ENCODE measurements around the gene CYP4F3.

The CYP4F3 gene

DNA sequence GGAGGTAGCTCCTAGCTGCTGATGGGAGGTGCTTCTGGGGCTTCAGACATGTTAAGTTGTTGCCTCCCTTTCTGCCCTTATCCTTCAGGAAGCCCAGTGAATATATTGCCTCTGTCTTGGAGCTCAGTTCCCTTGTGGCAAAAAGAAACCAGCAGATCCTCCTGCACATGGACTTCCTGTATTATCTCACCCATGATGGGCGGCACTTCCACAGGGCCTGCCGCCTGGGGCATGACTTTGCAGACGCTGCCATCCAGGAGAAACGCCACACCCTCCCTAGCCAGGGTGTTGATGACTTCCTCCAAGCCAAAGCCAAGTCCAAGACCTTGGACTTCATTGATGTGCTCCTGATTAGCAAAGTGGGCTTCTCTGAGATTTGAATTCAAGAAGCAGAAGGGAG, 26.2 kb downstream of the CYP4F3 start:
- Histone ChIP-seq H2AFZ (no peak overlapping the region), H3K9me3 (ENCODE audit: control insufficient read depth, low read length) (no peaks in the 10 kb centered on the region), H3K79me2 (no peaks in the 10 kb centered on the region), H3K4me2 (ENCODE audit: low read length) (no peak overlapping the region), H3K4me1 (no peaks in the 10 kb centered on the region), H3K27me3 (ENCODE audit: control insufficient read depth, insufficient read depth, low read length) (no peaks in the 10 kb centered on the region), H3K4me3 (ENCODE audit: low read depth, low read length) (no peak overlapping the region), H3K9ac (no peak overlapping the region), H3K36me3 (ENCODE audit: control insufficient read depth, insufficient read depth, low read length) (no peaks in the 10 kb centered on the region), H3K27ac (no peak overlapping the region)
- TF ChIP-seq, protein P1, sequence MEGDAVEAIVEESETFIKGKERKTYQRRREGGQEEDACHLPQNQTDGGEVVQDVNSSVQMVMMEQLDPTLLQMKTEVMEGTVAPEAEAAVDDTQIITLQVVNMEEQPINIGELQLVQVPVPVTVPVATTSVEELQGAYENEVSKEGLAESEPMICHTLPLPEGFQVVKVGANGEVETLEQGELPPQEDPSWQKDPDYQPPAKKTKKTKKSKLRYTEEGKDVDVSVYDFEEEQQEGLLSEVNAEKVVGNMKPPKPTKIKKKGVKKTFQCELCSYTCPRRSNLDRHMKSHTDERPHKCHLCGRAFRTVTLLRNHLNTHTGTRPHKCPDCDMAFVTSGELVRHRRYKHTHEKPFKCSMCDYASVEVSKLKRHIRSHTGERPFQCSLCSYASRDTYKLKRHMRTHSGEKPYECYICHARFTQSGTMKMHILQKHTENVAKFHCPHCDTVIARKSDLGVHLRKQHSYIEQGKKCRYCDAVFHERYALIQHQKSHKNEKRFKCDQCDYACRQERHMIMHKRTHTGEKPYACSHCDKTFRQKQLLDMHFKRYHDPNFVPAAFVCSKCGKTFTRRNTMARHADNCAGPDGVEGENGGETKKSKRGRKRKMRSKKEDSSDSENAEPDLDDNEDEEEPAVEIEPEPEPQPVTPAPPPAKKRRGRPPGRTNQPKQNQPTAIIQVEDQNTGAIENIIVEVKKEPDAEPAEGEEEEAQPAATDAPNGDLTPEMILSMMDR (IDR thresholded peaks at IDR 0.05) = no peak

DNA sequence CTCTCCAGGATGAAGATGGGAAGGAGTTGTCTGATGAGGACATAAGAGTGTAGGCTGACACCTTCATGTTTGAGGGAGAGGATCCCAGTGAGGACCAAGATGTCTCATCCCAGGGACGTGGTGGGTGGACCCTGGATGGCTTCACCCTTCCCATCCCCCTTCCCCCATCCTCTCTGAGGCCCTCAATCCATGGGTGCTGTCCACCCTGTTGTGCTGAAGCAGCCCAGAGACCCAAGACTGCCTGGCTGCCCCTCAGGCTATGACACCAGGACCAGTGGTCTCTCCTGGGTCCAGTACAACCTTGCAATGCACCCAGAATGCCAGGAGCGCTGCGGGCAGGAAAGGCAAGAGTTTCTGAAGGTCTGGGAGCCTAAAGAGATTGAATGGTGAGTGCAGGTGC, 28.7 kb downstream of the CYP4F3 start:
- H3K27ac ChIP-seq = no peak overlapping the region
- H3K9me3 ChIP-seq (ENCODE audit: control insufficient read depth, low read length) = no peaks in the 10 kb centered on the region
- TF ChIP-seq, protein P1 (IDR thresholded peaks at IDR 0.05) = no peak
- H3K4me1 ChIP-seq = no peaks in the 10 kb centered on the region
- H2AFZ ChIP-seq = no peak overlapping the region
- no peak overlapping the region for H3K4me2 ChIP-seq (ENCODE audit: low read length)
- H3K27me3 ChIP-seq (ENCODE audit: control insufficient read depth, insufficient read depth, low read length) = no peaks in the 10 kb centered on the region
- no peak overlapping the region for H3K4me3 ChIP-seq (ENCODE audit: low read depth, low read length)
- no peaks in the 10 kb centered on the region for H3K36me3 ChIP-seq (ENCODE audit: control insufficient read depth, insufficient read depth, low read length)
- no peak overlapping the region for H3K9ac ChIP-seq
- H3K79me2 ChIP-seq = no peaks in the 10 kb centered on the region

DNA sequence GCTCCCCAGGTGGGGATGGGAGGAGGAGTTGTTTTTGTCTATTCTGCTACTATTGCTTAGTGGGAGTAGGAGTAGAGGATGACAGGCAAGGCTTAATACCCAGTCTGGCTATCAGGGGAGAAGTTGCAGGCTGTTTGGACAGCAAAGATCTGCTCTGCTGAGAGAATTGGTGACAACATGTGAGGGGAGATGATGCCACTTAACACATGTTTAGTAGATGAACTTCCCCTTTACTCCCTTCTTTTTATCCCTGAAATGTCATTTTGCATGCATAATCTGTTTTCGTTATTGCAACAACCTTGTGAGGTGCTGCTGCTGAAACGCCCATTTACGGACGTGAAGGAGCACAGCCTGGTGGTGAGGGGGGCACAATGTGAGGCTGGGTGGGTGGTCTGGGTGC, 29.2 kb downstream of the CYP4F3 start:
- no peaks in the 10 kb centered on the region for H3K4me1 ChIP-seq
- TF ChIP-seq, protein P1 (IDR thresholded peaks at IDR 0.05) = no peak
- H2AFZ ChIP-seq = no peak overlapping the region
- no peak overlapping the region for H3K9ac ChIP-seq
- H3K4me2 ChIP-seq (ENCODE audit: low read length) = no peak overlapping the region
- H3K9me3 ChIP-seq (ENCODE audit: control insufficient read depth, low read length) = no peaks in the 10 kb centered on the region
- no peaks in the 10 kb centered on the region for H3K36me3 ChIP-seq (ENCODE audit: control insufficient read depth, insufficient read depth, low read length)
- H3K4me3 ChIP-seq (ENCODE audit: low read depth, low read length) = no peak overlapping the region
- H3K79me2 ChIP-seq = no peaks in the 10 kb centered on the region
- H3K27me3 ChIP-seq (ENCODE audit: control insufficient read depth, insufficient read depth, low read length) = no peaks in the 10 kb centered on the region
- no peak overlapping the region for H3K27ac ChIP-seq

DNA sequence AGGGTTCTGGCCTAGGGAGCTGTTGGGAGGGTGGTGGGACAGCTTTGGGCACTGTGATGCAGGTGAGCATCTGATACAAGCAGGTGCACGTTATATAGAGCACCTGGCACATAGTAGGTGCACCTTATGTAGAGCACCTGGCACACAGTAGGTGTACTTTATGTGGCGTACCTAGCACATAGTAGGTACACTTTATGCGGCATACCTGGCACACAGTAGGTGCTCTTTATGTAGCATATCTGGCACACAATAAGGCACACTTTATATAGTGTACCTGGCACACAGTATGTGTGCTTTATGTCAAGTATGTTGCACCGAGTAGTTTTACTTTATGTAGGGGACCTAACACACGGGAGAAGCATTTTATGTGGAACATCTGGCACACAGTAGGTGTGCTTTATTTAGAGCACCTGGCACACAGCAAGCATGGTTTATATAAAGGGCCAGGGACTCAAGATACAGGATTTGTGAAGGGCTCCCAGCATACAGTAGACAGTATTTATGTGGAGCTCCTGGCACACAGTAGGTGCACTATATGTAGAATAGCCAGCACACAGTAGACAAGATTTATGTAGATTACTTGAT, 30.6 kb downstream of the CYP4F3 start:
- H2AFZ ChIP-seq = no peak overlapping the region
- TF ChIP-seq, protein P1 (IDR thresholded peaks at IDR 0.05) = no peak
- no peak overlapping the region for H3K4me2 ChIP-seq (ENCODE audit: low read length)
- H3K79me2 ChIP-seq = no peaks in the 10 kb centered on the region
- no peaks in the 10 kb centered on the region for H3K9me3 ChIP-seq (ENCODE audit: control insufficient read depth, low read length)
- no peak overlapping the region for H3K27ac ChIP-seq
- no peak overlapping the region for H3K9ac ChIP-seq
- no peak overlapping the region for H3K4me3 ChIP-seq (ENCODE audit: low read depth, low read length)
- no peaks in the 10 kb centered on the region for H3K4me1 ChIP-seq
- no peaks in the 10 kb centered on the region for H3K27me3 ChIP-seq (ENCODE audit: control insufficient read depth, insufficient read depth, low read length)
- no peaks in the 10 kb centered on the region for H3K36me3 ChIP-seq (ENCODE audit: control insufficient read depth, insufficient read depth, low read length)

DNA sequence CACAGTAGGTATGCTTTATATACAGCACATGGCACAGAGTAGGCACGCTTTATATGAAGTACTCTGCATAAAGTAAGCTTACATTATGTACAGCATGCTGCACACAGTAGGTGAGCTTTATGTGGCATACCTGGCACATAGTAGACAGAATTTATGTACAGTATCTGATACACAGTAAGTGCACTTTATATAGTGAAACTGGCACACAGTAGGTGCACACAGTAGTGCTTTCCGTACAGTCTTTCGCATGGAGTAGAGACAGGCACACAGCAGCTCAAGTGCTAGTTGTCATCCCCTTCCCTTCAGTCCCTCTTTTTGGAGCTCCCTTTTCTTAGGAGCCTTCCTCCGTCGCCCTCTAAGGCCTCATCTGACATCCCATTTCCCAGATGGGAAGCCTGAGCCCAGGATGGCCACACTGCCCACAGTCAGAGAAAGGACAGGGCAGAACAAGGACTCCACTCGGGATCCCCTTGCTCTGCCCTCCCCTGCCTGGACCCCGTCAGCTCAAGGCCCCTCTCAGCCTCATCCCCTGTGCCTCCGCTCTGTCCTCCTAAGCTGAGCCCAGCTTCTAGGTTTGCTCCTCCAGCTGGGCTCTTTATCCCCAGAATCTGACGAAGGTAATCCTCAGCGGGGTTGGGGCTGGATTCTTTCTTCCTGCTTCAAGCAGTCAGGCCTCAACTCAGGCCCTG, 31.3 kb downstream of the CYP4F3 start:
- Histone ChIP-seq H3K27ac (no peak overlapping the region), H3K9me3 (ENCODE audit: control insufficient read depth, low read length) (no peaks in the 10 kb centered on the region), H3K4me1 (no peaks in the 10 kb centered on the region), H3K9ac (no peak overlapping the region), H2AFZ (peak overlapping the region; percentile 64), H3K27me3 (ENCODE audit: control insufficient read depth, insufficient read depth, low read length) (no peaks in the 10 kb centered on the region), H3K4me3 (ENCODE audit: low read depth, low read length) (no peak overlapping the region), H3K36me3 (ENCODE audit: control insufficient read depth, insufficient read depth, low read length) (no peaks in the 10 kb centered on the region), H3K79me2 (no peaks in the 10 kb centered on the region), H3K4me2 (ENCODE audit: low read length) (no peak overlapping the region)
- TF ChIP-seq, protein P1 (IDR thresholded peaks at IDR 0.05) = no peak

All from parathyroid adenoma (tissue), 2 donors.